Stimulated activated CD4-positive, alpha-beta T cell treated with anti-CD3 and anti-CD28 coated beads, Interleukin-15, amount 100 ng/mL, for 24 hours (primary cell): Measurements from ENCODE around the gene HLA-A.
A peak's percentile ranks its signal among the peaks of the same experiment; 100 is the strongest.
"Not testable (repeated sequence)": the region's sequence is repeated elsewhere in the genome, so short reads cannot be mapped to it uniquely, and the experiment has no call there.

Source experiments
- DNase-seq: peaks from one replicate; pipeline ENCODE4 v3.0.0-alpha.2; 2020

Gene HLA-A

DNA sequence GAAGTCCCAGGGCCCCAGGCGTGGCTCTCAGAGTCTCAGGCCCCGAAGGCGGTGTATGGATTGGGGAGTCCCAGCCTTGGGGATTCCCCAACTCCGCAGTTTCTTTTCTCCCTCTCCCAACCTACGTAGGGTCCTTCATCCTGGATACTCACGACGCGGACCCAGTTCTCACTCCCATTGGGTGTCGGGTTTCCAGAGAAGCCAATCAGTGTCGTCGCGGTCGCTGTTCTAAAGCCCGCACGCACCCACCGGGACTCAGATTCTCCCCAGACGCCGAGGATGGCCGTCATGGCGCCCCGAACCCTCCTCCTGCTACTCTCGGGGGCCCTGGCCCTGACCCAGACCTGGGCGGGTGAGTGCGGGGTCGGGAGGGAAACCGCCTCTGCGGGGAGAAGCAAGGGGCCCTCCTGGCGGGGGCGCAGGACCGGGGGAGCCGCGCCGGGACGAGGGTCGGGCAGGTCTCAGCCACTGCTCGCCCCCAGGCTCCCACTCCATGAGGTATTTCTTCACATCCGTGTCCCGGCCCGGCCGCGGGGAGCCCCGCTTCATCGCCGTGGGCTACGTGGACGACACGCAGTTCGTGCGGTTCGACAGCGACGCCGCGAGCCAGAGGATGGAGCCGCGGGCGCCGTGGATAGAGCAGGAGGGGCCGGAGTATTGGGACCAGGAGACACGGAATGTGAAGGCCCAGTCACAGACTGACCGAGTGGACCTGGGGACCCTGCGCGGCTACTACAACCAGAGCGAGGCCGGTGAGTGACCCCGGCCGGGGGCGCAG, at the start of gene HLA-A:
Gene HLA-A, plus strand, starts transcription at position 258 of the 778 bp plus-strand sequence. Its CDS starts 22 bp downstream, at position 280.
- DNase-seq: peak; percentile 94

DNA sequence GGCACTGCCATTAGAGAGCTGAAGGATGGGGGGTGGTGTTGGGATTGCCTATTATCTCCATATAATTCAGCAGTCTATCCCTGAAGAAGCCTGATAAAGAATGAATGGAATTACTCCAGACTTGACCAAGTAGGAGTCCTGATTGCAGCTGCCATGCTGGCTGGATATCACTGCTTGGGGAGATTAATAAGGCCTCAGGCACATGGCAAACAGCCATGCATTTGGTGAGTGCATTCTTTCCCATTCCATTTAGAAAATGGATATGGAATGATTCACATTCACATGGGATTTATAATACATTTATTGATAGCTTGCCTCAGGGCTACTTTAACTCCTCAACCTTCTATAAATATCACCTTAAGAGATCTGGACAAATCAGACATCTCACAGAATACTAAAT, 49.6 kb upstream of the HLA-A start:
- no peak for DNase-seq

DNA sequence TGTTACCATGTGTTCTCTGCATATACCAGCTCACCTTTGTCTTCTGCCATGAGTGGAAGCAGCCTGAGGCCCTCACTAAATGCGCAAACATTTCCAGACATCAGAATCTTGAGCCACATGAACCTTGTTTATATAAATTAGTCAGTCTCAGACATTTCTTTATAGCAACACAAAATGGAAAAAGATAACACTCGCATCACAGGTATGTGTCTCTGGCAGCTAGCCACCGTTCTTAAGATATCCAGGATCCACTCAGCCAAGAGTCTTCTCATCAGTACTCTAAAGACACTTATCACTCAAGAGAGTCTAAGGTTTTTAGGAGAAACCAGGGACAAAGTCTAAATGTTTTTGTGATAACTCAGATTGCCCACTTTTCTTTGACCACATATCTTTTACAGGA, 43.1 kb upstream of the HLA-A start:
- DNase-seq: no peak

DNA sequence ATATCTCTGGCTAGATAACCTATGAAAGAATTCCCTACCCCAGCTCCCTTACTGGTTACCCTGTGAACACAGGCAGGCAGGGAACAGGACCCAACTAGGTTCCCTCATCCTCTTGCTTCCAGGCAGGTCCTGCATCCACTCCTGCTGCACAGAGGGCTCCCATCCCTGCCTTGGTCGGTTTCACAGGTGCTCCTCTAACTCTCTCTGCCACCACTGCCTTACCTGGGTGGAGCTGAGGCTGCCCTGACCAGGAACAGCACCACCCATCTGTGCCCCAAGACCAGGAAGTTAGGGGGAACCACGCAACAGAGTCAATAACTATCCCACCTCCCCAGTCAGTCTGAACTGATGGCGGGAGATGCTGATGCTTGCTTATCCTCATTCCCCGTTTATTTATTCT, 37.0 kb upstream of the HLA-A start:
- DNase-seq: no peak

DNA sequence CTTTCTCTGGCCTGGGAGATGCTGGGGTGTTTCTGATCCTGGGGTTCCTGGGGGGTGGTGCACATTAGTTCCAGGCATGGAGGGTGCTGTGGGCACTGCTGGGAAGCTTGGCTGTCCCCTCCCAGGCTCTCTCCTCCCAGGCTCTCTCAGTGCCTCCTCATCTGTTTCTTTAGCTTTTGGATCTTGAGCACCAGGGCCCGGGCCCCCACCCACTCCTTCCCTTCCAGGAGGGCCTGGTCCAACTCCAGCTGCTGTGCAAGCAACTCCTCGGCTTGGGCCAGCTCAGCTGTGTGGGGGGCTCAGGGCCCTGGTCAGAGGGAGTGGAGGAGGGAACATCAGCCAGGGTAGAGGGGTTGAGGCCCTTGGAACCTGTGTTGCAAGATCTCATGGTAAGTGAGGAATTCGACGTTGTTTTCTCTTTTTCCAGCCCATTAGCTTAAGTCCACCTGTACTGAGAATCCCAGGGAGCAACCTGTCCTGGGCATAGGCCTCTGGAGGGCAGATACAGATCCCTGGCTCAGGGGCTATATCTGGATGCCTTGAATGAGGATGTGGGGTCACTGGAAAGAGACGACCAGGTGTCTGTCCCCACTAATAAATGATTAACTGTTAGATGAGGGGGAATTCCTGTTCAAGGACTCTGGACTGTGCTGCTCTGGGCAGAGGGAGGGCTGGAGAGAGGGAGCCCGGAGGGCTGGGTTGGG, 34.5 kb upstream of the HLA-A start:
- DNase-seq: no peak

DNA sequence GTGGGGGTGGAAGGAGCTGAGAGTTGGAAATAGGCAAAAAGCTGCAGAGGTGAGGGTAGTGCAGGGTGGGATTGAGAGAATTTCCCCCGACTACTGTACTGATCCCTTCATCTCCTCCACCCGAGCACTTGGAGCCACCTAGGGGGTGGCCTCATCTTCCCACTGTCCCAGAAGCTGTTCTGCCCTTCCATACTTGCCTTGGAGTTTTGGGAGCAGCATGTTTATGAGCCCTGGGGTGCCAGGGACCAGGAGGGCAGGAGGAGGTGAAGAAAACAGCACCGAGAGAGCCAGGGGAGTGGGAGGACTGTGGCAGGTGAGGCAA, 34.0 kb upstream of the HLA-A start:
- DNase-seq: no peak

DNA sequence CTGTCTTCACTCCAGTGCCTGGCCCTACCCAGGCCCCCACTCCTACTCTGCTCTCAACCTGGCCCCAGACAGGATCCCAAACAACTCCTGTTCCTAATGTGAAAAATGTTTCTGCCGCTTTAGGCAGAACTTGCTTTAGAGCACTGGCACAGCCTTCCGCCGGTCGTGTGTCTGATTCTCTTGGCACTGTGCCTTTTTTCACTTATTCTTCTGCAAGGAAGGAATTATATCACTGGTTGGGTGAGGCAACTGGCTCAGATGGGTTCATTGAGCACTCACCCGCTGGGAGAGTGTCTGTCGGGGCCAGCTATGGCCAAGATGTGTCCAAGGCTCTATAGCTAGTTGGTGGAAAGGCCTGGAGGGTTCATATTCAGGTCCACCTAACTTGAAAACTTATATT, 33.6 kb upstream of the HLA-A start:
- DNase-seq: no peak

DNA sequence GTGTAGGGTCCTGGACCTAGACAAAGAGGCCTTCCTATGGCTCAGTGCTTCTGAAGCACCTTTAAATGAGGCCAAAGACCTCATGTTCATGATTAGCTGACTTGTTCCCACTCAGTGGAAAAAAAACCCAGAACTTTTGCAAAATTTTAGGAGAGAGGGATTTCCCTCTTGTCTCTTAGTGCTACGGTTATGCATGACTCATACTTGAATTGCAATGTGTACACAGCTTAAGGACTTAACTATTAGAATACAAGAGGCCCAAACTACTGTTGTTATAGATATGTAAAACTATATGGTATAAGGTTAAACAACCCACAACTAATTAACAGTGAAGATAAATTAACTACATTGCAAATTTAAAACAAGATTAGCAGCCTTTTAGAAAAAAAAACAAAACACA, 32.3 kb upstream of the HLA-A start:
- DNase-seq: no peak

DNA sequence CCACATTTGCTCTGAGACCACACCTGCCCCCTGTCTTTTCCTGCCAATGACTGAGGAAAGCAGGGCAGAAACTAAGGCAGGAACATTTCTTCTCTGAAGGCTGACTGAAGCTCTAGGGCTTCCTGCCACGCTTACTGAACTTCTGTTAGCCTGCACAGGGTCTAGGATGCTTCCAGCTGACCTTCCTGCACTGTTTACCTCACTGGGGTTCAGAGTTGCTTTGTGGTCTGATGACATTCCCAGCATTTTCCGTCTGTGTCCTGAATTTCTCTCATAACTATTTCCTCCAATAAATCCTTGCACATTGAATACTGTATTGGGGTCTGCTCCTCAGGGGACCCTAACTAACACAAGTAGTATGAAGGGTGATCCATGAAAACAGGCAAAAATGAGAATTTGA, 29.5 kb upstream of the HLA-A start:
- no peak for DNase-seq

DNA sequence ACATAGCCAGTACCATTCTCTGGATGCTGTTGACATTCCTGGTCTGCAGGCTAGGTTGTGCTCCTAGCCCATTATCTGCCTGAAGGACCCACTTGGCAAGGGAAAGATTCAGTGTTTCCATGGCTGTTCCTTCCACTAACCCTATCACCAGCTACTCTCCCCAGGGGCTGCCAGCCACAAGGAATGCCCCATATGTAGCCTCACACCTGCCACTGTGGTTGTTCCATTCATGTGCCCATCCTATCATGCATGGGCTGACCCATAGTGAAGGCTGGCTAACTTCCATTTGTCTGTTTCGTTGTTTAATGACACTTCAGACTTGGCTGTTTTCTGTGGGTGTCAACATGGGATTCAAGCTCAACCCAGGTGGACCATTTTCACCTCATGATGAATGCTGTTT, 25.6 kb upstream of the HLA-A start:
- DNase-seq: no peak

DNA sequence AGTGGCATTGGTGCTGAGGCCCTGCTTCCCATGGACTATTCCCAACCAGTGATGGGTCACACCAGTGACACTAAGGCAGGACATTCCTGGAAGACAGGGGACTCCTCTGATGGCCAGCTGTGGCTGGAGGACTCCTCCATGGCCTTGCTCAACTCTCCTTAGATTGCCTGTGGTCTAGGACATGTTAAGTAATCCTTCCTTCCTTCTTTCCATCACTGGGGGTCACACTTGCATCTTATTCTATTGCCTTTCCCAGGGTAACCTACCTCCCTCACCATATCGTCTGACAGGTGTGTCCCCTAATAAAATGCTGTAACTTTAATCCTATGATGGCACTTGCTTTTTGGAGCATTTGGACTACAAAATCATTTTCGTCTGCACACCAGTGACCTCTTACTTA, 24.5 kb upstream of the HLA-A start:
- no peak for DNase-seq

DNA sequence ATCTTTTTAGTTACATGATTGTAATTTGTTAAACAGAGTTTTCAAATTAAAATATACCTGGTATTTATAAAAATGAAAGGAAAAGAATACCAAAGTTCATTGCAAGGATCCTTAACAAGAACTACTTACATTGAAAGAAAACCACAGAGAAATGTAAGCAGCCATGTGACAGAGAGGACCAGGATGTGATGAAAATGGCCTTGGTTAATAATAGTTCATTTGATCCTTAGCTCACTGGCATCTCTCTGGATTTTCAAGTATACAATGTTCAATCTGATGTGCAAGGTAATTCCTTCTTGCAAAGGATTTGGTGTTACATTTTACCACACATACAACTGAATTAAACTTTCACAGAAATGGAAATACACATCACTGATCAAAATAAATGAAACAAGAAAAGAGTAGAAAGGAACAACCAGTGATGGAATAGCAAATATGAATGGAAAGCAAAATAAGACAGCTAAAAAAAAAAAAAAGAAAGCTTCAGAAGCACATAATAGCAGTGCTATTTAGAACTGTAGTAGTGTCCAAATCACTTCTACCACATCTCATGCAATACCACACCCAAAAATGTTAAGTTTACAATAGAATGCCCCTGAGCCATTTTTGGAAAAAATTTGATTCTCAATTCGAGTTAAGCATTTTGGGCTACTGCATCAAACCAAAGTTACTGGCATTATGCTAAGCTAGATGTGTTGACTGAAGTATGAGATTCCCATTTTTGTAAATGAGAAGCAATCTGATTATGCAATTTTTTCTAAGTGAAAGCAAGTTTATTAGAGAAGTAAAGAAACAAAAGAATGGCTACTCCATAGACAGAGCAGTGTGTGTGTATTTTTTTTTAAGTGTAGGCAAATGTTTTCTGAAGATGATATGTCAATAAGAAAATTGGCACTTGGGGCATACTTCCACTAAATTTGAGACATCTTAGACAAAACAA, 22.6 kb upstream of the HLA-A start:
- DNase-seq: no peak

DNA sequence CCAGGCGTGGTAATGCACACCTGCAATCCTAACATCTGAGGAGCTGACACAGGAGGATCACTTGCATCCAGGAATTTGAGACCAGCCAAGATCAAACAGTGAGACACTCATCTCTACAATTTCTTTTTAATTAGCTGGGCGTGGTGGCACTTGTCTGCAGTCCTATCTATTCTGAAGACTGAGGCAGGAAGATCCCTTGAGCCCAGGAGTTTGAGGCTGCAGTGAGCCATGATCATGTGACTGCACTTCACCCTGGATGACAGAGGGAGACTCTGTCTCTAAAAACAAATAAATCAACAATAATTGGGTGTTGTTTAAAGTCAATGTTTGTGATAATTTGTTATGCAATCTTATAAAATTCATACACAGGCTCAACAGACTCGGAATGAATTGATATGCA, 18.0 kb upstream of the HLA-A start:
- no peak for DNase-seq

DNA sequence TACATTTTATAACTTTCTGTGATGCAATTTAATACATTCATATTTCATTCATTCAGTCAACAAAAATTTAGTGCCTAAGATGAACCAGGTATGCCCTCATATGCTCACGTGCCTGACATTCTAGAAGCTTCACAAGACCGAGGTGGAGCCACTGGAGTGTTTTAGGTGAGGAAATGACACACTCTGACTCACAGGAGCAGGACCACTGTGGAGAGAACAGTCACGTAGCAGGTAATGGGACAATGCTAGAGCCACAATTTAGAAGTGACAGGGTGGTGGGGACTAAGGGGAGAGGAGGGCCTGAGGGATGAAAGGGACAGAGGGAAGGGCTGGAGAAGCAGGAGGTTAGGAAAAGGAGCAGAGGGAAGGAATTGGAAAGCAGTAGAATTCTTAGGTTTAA, 17.6 kb upstream of the HLA-A start:
- no peak for DNase-seq

DNA sequence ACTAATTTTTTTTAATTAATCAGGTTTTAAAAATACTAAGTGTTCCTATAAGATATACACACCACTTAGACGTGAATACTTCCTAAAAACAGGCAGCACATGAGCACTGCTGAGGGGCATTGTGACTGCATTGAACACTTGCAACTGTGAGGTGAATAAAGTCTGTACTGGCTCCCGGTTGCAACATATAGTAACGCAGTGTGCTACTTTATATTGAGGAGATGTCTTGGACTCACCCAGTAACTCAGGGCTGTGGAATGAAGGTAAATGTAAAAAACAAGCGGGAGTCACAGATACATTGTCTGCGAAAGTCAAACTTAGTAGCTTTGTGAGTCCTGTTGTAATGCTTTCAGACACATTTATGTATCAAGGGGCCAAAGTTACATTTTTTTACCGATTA, 17.0 kb upstream of the HLA-A start:
- no peak for DNase-seq

DNA sequence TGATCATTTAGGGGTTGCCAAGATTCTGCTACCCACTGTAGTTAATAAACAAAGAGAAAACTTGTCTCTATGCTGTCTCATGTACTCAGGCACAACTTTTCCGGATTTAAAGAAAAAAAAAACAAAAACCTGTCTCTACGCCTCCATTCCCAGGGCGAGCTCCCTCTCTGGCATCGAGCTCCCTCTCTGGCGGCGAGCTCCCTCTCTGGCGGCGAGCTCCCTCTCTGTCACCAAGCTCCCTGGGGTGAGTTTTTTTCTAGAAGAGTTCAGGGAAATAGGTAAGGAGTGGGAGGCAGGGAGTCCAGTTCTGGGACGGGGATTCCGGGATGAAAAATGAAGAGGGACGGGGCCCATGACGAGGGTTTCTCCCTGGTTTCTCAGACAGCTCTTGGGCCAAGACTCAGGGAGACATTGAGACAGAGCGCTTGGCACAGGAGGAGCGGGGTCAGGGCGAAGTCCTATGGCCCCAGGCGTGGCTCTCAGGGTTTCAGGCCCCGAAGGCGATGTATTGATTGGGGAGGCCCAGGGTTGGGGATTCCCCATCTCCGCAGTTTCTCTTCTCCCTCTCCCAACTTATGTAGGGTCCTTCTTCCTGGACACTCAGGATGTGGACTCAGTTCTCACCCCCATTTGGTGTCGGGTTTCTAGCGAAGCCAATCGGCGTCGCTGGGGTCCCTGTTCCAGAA, 16.5 kb upstream of the HLA-A start:
- no peak for DNase-seq

DNA sequence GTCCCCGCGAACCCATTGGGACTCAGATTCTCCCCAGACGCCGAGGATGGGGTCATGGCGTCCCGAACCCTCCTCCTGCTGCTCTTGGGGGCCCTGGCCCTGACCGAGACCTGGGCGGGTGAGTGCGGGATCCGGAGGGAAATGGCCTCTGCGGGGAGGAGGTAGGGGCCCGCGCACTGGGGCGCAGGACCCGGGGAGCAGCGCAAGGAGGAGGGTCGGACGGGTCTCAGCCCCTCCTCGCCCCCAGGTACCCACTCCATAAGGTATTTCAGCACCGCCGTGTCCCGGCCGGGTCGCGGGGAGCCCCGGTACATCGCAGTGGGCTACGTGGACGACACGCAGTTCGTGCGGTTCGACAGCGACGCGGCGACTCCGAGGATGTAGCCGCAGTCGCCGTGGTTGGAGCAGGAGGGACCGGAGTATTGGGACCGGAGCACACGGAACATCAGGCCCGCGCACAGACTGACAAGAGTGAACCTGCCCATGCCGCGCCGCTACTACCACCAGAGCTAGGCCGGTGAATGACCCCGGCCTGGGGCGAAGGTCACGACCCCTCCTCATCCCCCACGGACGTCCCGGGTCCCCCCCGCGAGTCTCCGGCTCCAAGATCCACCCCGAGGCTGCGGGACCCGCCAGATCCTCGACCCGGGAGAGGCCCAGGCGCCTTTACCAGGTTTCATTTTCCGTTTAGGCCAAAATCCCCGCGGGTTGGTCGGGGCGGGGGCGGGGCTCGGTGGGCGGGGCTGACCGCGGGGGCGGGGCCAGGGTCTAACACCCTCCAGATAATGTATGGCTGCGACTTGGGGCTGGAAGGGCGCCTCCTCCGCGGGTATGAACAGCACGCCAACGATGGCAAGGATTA, 15.7 kb upstream of the HLA-A start:
- DNase-seq: peak; percentile 87

DNA sequence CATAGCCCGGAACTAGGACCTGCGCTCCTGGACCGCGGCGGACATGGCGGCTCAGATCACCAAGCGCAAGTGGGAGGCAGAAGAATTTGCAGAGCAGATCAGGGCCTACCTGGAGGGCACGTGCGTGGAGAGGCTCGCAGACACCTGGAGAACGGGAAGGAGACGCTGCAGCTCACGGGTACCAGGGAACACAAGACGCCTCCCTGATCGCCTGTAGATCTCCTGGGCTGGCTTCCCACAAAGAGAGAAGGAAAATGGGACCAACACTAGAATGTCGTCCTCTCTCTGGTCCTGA, 15.1 kb upstream of the HLA-A start:
- DNase-seq: no peak

DNA sequence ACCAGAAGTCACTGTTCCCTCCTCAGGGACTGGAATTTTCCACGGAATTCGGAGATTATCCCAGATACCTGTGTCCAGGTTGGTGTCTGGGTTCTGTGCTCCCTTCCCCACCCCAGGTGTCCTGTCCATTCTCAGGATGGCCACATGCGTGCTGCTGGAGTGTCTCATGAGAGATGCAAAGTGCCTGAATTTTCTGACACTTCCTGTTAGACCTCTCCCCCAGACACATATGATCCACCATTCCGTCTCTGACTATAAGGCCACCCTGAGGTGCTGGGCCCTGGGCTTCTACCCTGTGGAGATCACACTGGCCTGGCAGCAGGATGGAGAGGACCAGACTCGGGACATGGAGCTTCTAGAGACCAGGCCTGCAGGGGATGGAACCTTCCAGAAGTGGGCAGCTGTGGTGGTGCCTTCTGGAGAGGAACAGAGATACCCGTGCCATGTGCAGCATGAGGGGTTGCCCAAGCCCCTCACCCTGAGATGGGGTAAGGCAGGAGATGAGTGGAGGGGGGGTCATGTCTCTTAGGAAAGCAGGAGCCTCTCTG, 14.4 kb upstream of the HLA-A start:
- no peak for DNase-seq

DNA sequence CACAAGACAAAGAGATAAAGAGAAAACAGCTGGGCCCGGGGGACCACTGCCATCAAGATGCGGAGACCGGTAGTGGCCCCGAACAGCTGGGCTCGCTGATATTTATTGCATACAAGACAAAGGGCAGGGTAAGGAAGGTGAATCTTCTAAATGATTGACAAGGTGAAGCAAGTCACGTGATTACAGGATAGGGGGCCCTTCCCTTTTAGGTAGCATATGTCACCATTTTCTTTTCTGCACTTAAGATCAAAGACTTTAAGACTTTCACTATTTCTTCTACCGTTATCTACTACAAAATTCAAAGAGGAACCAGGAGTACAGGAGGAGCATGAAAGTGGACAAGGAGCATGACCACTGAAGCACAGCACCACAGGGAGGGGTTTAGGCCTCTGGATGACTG, 12.3 kb upstream of the HLA-A start:
- DNase-seq: not testable (repeated sequence)

DNA sequence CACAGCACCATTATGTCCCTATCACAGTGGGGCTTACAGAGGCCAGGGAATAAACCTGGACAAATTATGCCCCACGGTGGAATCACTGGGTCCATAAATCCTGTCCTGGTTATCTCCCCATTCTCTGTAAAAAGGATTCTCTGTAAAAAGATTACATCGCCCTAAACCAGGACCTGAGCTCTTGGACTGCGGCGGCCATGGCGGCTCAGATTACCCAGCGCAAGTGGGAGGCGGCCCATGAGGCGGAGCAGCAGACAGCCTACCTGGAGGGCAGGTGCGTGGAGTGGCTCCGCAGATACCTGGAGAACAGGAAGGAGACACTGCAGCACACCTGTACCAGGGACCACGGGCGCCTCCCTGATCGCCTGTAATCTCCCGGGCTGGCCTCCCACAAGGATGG, 8.4 kb upstream of the HLA-A start:
- DNase-seq: no peak
